GM19468 (cell line): ENCODE measurements around the gene FILIP1L.

Experiments
- ATAC-seq: cut with Tn5 transposase; IDR thresholded peaks from one replicate; pipeline ENCODE4 v1.9.1; 2021; ENCODE audit warnings: mild to moderate bottlenecking, moderate library complexity, moderate number of reproducible peaks; ENCODE audit not compliant: unreplicated experiment; ENCODE audit errors: extremely low read depth

FILIP1L gene

GRCh38 chr3:99934975-99935797, 179.1 kb downstream of the FILIP1L start:
- no peak for ATAC-seq

- no peak for ATAC-seq
Measured at GRCh38 chr3:99933971-99934750, 180.1 kb downstream of the FILIP1L start.

GRCh38 chr3:99931059-99931458, 183.2 kb downstream of the FILIP1L start:
- ATAC-seq, result no peak

GRCh38 chr3:99929745-99930139, 184.6 kb downstream of the FILIP1L start:
- no peak for ATAC-seq

- ATAC-seq, result no peak
Measured at GRCh38 chr3:99928771-99929744, 185.2 kb downstream of the FILIP1L start.

- no peak for ATAC-seq
Measured at GRCh38 chr3:99927671-99928457, 186.4 kb downstream of the FILIP1L start.

GRCh38 chr3:99925584-99926230, 188.6 kb downstream of the FILIP1L start:
- no peak for ATAC-seq

- ATAC-seq, result no peak
Measured at GRCh38 chr3:99923873-99924272, 190.4 kb downstream of the FILIP1L start.

GRCh38 chr3:99921986-99922385, 192.3 kb downstream of the FILIP1L start:
- no peak for ATAC-seq

- ATAC-seq, result no peak
Measured at GRCh38 chr3:99921377-99921695, 193.0 kb downstream of the FILIP1L start.

- ATAC-seq, result no peak
Measured at GRCh38 chr3:99920481-99921376, 193.6 kb downstream of the FILIP1L start.

- no peak for ATAC-seq
Measured at GRCh38 chr3:99919694-99920093, 194.6 kb downstream of the FILIP1L start.

GRCh38 chr3:99918715-99919114, 195.6 kb downstream of the FILIP1L start:
- no peak for ATAC-seq

GRCh38 chr3:99915906-99916432, 198.3 kb downstream of the FILIP1L start:
- no peak for ATAC-seq

- ATAC-seq, result no peak
Measured at GRCh38 chr3:99911433-99911832, 202.9 kb downstream of the FILIP1L start.

- ATAC-seq, result no peak
Measured at GRCh38 chr3:99910752-99911290, 203.5 kb downstream of the FILIP1L start.

GRCh38 chr3:99909714-99910495, 204.4 kb downstream of the FILIP1L start:
- ATAC-seq, result no peak
